HG02885 (cell line): Measurements from ENCODE around the gene PROX2.

Experiments used
- ATAC-seq: cut with Tn5 transposase; IDR thresholded peaks from one replicate; pipeline ENCODE4 v1.9.1; 2021; ENCODE audit warnings: mild to moderate bottlenecking; ENCODE audit not compliant: unreplicated experiment, poor library complexity

Gene PROX2

GRCh38 chr14:74881431-74882102 is 5.6 kb upstream of the PROX2 start, which contains the start of gene DLST:
Gene DLST, plus strand, starts transcription at chr14:74881916. Its CDS starts 38 bp downstream, at chr14:74881954.
- ATAC-seq, result peak; percentile 87

DNA sequence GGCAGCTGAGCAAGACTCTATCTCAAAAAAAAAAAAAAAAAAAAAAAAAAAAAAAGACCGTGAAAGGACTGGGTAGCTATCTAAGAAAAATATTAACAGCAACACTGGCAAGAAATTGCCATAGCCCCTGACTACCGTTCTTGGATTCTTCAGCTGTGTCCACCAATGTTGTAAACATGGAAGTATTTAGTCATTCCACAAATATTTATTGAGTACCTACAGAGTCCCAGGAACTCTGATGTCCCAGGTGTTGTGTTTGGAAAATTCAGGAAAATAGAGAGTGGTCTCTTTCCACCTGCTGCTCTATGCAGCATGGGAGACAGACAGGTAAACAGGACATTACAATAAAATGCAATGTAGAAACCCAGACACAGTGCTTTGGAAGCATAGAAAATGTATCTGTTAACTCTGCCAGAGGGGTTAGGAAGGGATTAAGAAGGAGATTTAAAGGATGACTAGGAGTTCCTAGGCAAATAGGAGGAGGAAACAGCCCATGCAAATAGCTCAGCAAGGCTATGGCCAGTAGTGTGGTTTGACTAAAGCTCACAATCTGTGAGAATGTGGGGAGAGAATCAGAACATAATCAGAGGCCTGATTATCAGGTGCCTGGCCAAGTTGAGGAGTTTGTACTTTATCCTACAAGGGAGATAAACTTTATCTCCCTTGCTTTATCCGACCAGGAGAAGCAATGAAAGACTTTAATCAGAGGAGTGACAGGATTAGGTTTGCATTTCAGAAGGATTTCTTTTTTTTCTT is 3.7 kb upstream of the PROX2 start:
- ATAC-seq, result no peak

- no peak for ATAC-seq
Measured at GRCh38 chr14:74875204-74875603, 741 bp downstream of the PROX2 start.

- no peak for ATAC-seq
Measured at GRCh38 chr14:74871819-74872218, 4.1 kb downstream of the PROX2 start.

DNA sequence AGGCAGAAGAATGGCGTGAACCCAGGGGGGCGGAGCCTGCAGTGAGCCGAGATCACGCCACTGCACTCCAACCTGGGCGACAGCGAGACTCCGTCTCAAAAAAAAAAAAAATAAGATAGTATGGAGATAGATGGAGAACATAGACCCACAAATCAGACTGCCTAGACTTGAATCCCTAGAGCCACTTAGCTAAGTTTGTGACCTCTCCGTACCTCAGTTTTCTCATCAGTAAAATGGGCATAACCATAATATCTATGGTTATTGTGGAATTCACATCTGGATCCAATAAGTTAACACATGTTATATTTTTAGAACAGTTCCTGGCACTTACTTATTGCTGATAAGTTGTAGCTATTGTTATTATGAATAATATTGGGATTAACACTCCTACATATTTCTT is 7.2 kb downstream of the PROX2 start:
- ATAC-seq, result no peak

GRCh38 chr14:74867673-74868072 is 8.3 kb downstream of the PROX2 start:
- ATAC-seq, result peak; percentile 42

GRCh38 chr14:74866708-74867389 is 9.1 kb downstream of the PROX2 start:
- ATAC-seq, result no peak

GRCh38 chr14:74865156-74865555 is 10.8 kb downstream of the PROX2 start:
- ATAC-seq, result no peak

DNA sequence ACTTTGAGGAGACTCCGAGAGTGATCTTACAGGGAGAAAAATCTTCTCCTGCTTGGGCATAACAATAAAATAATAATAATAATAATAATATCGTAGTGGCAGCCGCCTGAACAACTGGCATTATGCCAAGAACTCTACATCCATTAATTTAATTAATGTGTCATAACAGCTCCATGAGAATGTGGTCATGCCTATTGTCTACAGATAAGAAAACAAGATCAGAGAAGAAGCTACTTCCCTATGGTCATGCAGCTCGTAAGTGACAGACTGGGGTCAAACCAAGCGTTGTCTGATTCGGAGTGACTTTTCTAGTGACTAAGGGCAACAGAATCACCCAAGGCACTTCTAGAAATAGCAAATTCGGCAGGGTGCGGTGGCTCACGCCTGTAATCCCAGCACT is 11.7 kb downstream of the PROX2 start:
- no peak for ATAC-seq

DNA sequence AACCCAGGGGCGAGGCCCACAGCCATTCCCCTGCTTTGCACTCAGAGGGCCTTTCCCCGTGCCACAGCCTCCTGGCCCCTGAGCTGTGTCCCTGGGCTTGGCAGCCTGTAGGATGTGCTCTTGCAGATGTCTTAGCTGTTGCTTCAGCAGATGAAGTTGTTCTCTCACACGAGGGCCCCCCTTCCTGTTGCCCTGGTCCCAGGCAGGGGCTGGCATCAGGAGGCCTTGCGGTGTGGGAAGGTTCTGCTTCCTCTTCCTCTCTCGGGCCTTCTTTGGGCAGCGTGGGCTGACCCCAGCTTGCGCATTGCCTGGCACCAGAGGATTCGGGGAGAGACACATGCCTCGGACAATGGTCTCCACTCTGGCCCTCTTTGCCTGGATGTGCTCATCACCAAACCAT is 12.7 kb downstream of the PROX2 start:
- ATAC-seq, result no peak

- no peak for ATAC-seq
Measured at GRCh38 chr14:74861734-74862090, 14.2 kb downstream of the PROX2 start.

DNA sequence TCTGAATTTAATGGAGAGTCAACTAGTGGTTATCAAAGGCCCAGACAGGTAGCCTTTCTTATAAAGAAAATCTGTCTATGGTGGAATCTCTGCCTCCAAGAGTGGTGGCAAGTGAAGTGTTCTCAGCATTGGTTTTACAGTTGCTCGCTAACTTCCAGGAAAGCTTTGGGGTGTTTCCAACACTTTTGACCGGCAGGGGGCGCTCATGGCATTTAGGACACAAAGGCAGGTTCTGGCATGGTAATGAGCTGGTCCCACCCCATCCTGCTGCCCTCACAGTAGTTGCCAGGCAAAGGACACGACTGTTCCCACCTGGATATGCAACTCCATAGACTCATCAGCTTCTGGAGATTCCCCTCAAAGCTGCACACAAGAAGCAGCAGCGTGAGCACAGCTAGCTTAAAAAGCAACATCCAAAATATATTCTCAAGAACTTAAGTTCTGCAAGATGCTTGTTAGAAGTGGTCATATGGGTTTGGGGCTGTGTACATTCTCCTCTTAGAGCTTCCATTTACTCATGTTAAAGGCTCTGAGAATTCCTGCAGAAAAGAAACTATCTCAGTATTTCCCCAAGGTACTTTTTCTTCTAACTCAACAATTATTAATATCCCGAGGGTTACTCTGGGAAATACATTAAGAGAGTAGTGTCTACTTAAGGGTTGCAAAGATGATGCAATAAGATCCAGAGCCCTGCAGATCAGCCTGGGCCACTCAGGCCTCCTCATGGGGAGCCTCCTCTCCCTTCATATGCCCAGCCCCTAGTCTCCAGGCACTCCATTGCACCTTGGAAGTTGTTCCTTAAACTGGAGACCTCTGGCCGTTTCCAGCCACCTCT is 14.8 kb downstream of the PROX2 start:
- peak; percentile 51 for ATAC-seq

DNA sequence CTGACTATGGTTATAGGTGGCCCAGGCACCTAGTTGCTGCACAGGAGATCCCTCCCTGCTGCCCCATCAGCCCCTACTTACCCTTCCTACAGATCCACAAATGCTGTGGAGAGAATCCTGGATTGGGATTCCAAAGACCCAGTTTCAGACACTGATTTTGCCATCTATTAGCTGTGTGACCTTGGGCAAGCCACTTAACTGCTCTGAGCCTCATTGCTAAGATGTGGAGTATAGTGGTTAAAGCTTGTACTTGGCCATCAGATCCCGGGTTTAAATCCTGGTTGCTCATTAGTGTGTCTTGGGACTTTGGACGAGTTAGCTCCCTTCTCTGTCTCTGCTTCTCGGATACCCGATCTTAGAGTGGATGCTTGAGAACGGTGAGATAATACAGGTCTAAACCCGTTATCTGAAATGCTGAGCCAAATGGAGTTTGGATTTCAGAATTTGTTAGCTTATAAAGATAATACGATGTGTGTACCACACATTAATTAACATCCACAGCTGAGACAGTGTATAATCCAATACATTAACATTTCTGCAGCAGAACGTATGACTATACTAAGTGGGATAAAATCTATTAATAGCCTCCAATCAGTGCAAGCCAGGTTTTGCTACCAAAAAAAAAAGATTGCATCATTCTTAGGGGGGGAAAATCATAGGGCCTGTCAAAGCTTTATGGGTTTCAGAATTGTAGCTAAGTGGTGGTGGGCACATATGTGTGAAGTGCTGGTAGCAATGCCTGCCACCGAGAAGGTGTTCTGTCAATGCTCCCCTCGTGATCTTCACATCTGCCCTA is 16.0 kb downstream of the PROX2 start:
- no peak for ATAC-seq

DNA sequence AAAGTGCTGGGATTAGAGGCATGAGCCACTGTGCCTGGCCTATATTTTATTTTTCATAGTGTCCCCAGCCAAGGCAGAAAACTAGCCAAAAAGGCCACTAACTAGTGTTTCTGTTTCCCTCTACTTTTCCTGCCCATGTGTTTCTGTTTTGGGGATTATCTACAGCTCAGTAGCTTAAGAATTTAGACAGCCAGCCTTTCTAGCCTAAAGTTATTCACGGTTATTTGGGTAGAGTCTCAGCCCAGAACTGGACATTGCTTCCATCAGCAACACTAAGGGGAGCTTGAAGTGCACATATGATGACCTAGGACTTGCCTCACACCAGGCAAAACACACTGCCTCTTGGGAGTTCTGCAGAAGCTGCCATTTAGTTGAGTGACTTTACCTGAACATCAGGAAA is 17.9 kb downstream of the PROX2 start:
- ATAC-seq, result no peak

- no peak for ATAC-seq
Measured at GRCh38 chr14:74856366-74856765, 19.6 kb downstream of the PROX2 start.

- no peak for ATAC-seq
Measured at GRCh38 chr14:74855945-74856344, 20.0 kb downstream of the PROX2 start.

GRCh38 chr14:74855021-74855420 is 20.9 kb downstream of the PROX2 start:
- no peak for ATAC-seq

DNA sequence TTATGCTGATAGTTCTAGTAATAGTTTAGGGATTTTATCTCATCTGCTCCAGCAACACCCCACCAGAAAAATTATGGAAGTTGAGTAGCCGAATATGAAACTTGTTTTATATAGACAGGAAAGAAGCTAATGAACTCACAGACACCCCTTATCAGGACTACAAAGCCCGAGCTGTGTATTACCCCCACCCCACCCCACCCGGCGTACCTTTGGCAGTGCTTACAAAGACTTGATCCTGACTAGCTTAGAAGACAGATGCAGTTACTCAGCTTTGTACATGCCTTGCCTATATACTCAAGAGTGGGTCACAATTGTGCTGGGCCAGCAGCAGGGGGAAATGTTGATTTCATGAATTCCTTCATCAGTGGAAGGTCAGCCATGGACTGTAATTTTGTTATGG is 22.4 kb downstream of the PROX2 start:
- ATAC-seq, result no peak

DNA sequence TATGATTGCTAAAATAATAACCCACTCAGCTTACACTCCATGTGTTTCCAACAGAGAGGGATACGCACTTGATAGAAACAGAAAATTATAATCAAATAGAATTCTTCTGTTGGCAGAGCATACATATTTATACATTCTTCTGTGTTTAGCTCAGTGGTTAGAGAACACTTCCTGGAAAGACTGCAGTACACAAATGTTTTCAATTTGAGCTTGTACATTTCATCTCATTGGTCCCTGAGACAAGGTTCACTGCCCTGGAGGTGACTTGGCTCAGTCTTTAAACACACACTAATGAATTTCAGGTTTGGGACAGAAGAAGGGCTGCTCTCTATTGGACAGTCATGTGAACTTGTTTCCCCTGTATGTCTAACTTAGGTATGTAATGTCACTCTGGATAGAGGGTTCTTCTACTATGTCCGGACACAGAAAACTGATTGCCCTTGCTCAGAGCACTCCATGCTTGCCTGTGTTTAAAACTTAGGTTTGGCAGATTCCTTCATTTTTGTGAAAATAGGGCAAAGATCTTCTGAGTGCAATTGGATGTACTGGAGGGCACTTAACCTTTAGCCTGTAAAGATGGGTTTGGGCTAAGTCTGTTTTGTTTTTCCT is 22.9 kb downstream of the PROX2 start:
- ATAC-seq, result no peak
